GM23338 (cell line): ENCODE measurements around the gene PIGB. TPM values are rescaled to one million over a fixed set of nuclear protein-coding genes. Genes with fewer than 3 reads are reported as not detected.

ENCODE experiments used
- ATAC-seq: fragments of 200-7000 bp; cut with Tn5 transposase; 3 replicates; pipeline ENCODE4 v1.9.1; 2020
- DNase-seq: peaks from one replicate; pipeline ENCODE4 v3.0.0-alpha.2; 2015; ENCODE audit warnings: low spot score
- H2AFZ ChIP-seq: fragments of 200-600 bp; sonication (generic); 2 replicates; pipeline ENCODE4 v1.8.0; 2016; ENCODE audit warnings: antibody characterized with exemption, mild to moderate bottlenecking, moderate library complexity
- H3F3A ChIP-seq: fragments of 200-600 bp; sonication (generic); replicated peaks from 2 replicates; pipeline ENCODE4 v1.8.0; 2017; ENCODE audit warnings: antibody characterized with exemption, mixed run types, low read depth
- H3K27ac ChIP-seq: fragments of 200-600 bp; sonication (generic); 2 replicates; pipeline ENCODE4 v1.6.1; 2016; ENCODE audit warnings: low read depth
- H3K27me3 ChIP-seq: fragments of 200-600 bp; sonication (generic); 2 replicates; pipeline ENCODE4 v1.8.0; 2016; ENCODE audit warnings: mild to moderate bottlenecking, mixed run types, moderate library complexity; ENCODE audit not compliant: insufficient read depth
- H3K36me3 ChIP-seq: fragments of 200-600 bp; sonication (generic); 2 replicates; pipeline ENCODE4 v1.8.0; 2016; ENCODE audit warnings: mild to moderate bottlenecking; ENCODE audit not compliant: insufficient read depth
- H3K4me1 ChIP-seq: fragments of 200-600 bp; sonication (generic); 2 replicates; pipeline ENCODE4 v1.8.0; 2016; ENCODE audit warnings: mild to moderate bottlenecking, moderate library complexity; ENCODE audit not compliant: insufficient read depth
- H3K4me2 ChIP-seq: fragments of 200-600 bp; sonication (generic); 2 replicates; pipeline ENCODE4 v1.7.1; 2017; ENCODE audit warnings: mixed run types
- H3K4me3 ChIP-seq: fragments of 200-600 bp; sonication (generic); 2 replicates; pipeline ENCODE4 v1.6.1; 2016; ENCODE audit warnings: mixed run types
- H3K79me2 ChIP-seq: fragments of 200-600 bp; sonication (generic); replicated peaks from 2 replicates; pipeline ENCODE4 v1.8.0; 2017; ENCODE audit warnings: mild to moderate bottlenecking; ENCODE audit not compliant: insufficient read depth
- H3K9me2 ChIP-seq: fragments of 200-600 bp; sonication (generic); 2 replicates; pipeline ENCODE4 v1.8.0; 2017; ENCODE audit not compliant: insufficient read depth
- H4K20me1 ChIP-seq: fragments of 200-600 bp; sonication (generic); replicated peaks from 2 replicates; pipeline ENCODE4 v1.8.0; 2017; ENCODE audit warnings: mild to moderate bottlenecking; ENCODE audit not compliant: insufficient read depth
- H3K27ac Mint-ChIP-seq: 2 replicates; pipeline ENCODE4 v1.8.0; 2020; ENCODE audit warnings: inconsistent platforms, mild to moderate bottlenecking, moderate library complexity, mixed read lengths
- H3K27me3 Mint-ChIP-seq: 3 replicates; pipeline ENCODE4 v1.8.0; 2022; ENCODE audit warnings: low read depth, mild to moderate bottlenecking, moderate library complexity, mixed read lengths, inconsistent platforms; ENCODE audit not compliant: insufficient read depth, poor library complexity
- H3K36me3 Mint-ChIP-seq: 3 replicates; pipeline ENCODE4 v1.8.0; 2021; ENCODE audit warnings: low read depth, mild to moderate bottlenecking, inconsistent platforms, moderate library complexity, mixed read lengths
- H3K4me1 Mint-ChIP-seq: 3 replicates; pipeline ENCODE4 v1.8.0; 2020; ENCODE audit warnings: mild to moderate bottlenecking, inconsistent platforms, mixed read lengths
- H3K4me3 Mint-ChIP-seq: 3 replicates; pipeline ENCODE4 v1.8.0; 2021; ENCODE audit warnings: moderate library complexity, mild to moderate bottlenecking, inconsistent platforms, mixed read lengths
- H3K9me3 Mint-ChIP-seq: 3 replicates; pipeline ENCODE4 v1.8.0; 2020; ENCODE audit warnings: moderate library complexity, mild to moderate bottlenecking, inconsistent platforms, mixed read lengths
- CTCF ChIP-seq, 2 experiments: fragments of 200-600 bp in 1 of 2; sonication (generic) in 1 of 2; conservative IDR thresholded peaks; 2 replicates each; pipeline versions ENCODE4 v1.5.1 to v1.6.1; 2016 to 2017; ENCODE audit warnings: antibody characterized with exemption in 2 of 2, low read depth in 2 of 2, mild to moderate bottlenecking in 2 of 2, moderate library complexity in 1 of 2
- EZH2 ChIP-seq: fragments of 200-600 bp; sonication (generic); IDR thresholded peaks from one replicate; pipeline ENCODE4 v1.8.0; 2017; ENCODE audit warnings: antibody characterized with exemption, mild to moderate bottlenecking, low read depth; ENCODE audit not compliant: unreplicated experiment
- NANOG ChIP-seq: IDR thresholded peaks from 2 replicates; pipeline ENCODE4 v1.6.1; 2016; ENCODE audit warnings: antibody characterized with exemption, borderline replicate concordance
- ZNF114 ChIP-seq: fragments of 250-450 bp; sonication (Bioruptor Pico); IDR thresholded peaks from 2 replicates; pipeline ENCODE4 v1.5.0; 2020; ENCODE audit warnings: mild to moderate bottlenecking, moderate library complexity
- ZNF331 ChIP-seq: fragments of 250-450 bp; sonication (Bioruptor Pico); IDR thresholded peaks from 2 replicates; pipeline ENCODE4 v1.5.0; 2020; ENCODE audit warnings: low read depth, mild to moderate bottlenecking, moderate library complexity
- ZNF462 ChIP-seq: fragments of 250-450 bp; sonication (Bioruptor Pico); IDR thresholded peaks from 2 replicates; pipeline ENCODE4 v1.5.0; 2020; ENCODE audit warnings: mild to moderate bottlenecking, moderate library complexity
- polyA plus RNA-seq: library from polyadenylated mRNA; unstranded; fragments of >200 nt; fragmentation: Nextera tagmentation; extraction: Ambion mirVana; gene quantifications from 2 replicates; pipeline ENCODE4 v1.2.1, GENCODE V29; 2016
- total RNA-seq: library from RNA; depleted of rRNA; stranded (reverse); fragments of >200 nt; shearing (Covaris generic); gene quantifications from 2 replicates; pipeline ENCODE4 v1.2.3, GENCODE V29; 2014

PIGB gene
- total and polyA plus RNA-seq, 2 experiments from 2014 or later: 6.1 to 9.0 TPM

- Histone ChIP-seq H3K36me3 (no peaks in the 10 kb centered on the region), H4K20me1 (no peaks in the 10 kb centered on the region), H3K4me2 (peak overlapping the region; percentile 48), H3K79me2 (no peaks in the 10 kb centered on the region), H2AFZ (no peak overlapping the region), H3K4me1 (peaks cover 13% of the 10 kb centered on the region), H3K9me2 (no peaks in the 10 kb centered on the region), H3F3A (no peaks in the 10 kb centered on the region), H3K27ac (peak overlapping the region; percentile 1; the same call in 1 of the 2 replicates), H3K4me3 (no peak overlapping the region), H3K27me3 (no peaks in the 10 kb centered on the region)
- H3K9me3 Mint-ChIP-seq: no peaks in the 10 kb centered on the region; the same call in 2 of the 3 replicates
- peak; percentile 91 for ATAC-seq
- no peaks in the 10 kb centered on the region for H3K36me3 Mint-ChIP-seq
- peaks cover under 1% of the 10 kb centered on the region for H3K27me3 Mint-ChIP-seq
- peak; percentile 55 for DNase-seq
- no peak; the same call in 1 of the 2 replicates for TF ChIP-seq NANOG
- no peak for TF ChIP-seq ZNF114
- TF ChIP-seq EZH2: no peak
- TF ChIP-seq ZNF462 (CRISPR knock-in tag): peak; percentile 59; the same call in 1 of the 2 replicates
- TF ChIP-seq CTCF (conservative IDR thresholded peaks at IDR 0.05; ENCODE audit: low read depth in 2 of 2): no peak
- no peak for TF ChIP-seq ZNF331
- no peak overlapping the region for H3K27ac Mint-ChIP-seq
- peaks cover 27% of the 10 kb centered on the region; the same call in 2 of the 3 replicates for H3K4me1 Mint-ChIP-seq
- no peak overlapping the region for H3K4me3 Mint-ChIP-seq
Observed at GRCh38 chr15:55353025-55353424, 34.0 kb downstream of the PIGB start.
